Smooth muscle cell (in vitro differentiated cells): ENCODE results near the gene ZNRF3. TPM values are rescaled to one million over a fixed set of nuclear protein-coding genes. Genes with fewer than 3 reads are reported as not detected.

Source experiments
- DNase-seq: peaks from one replicate; lab custom pipeline; 2025; ENCODE audit not compliant: unreplicated experiment; lab: John Stamatoyannopoulos, UW
- H2AFZ ChIP-seq: fragments of 200-600 bp; sonication (generic); 2 replicates; pipeline ENCODE4 v1.6.0; 2016; ENCODE audit warnings: antibody characterized with exemption, low read depth, mild to moderate bottlenecking
- H3F3A ChIP-seq: fragments of 200-600 bp; sonication (generic); 2 replicates; pipeline ENCODE4 v1.6.0; 2017; ENCODE audit warnings: antibody characterized with exemption, low read depth
- H3K27ac ChIP-seq: fragments of 200-600 bp; sonication (generic); 2 replicates; pipeline ENCODE4 v1.5.1; 2016; ENCODE audit warnings: low read depth, mild to moderate bottlenecking
- H3K27me3 ChIP-seq: fragments of 200-600 bp; sonication (generic); 2 replicates; pipeline ENCODE4 v1.6.1; 2016; ENCODE audit warnings: low read depth, mild to moderate bottlenecking
- H3K36me3 ChIP-seq: fragments of 200-600 bp; sonication (generic); 2 replicates; pipeline ENCODE4 v1.5.1; 2016; ENCODE audit warnings: low read depth
- H3K4me1 ChIP-seq: fragments of 200-600 bp; sonication (generic); 2 replicates; pipeline ENCODE4 v1.5.1; 2016; ENCODE audit warnings: low read depth
- H3K4me2 ChIP-seq: fragments of 200-600 bp; sonication (generic); 2 replicates; pipeline ENCODE4 v1.6.0; 2016; ENCODE audit warnings: mild to moderate bottlenecking
- H3K4me3 ChIP-seq: fragments of 200-600 bp; sonication (generic); 2 replicates; pipeline ENCODE4 v1.5.1; 2016; ENCODE audit warnings: mild to moderate bottlenecking
- H3K79me2 ChIP-seq: fragments of 200-600 bp; sonication (generic); 2 replicates; pipeline ENCODE4 v1.6.0; 2016; ENCODE audit warnings: low read depth, mild to moderate bottlenecking
- H3K9ac ChIP-seq: fragments of 200-600 bp; sonication (generic); 2 replicates; pipeline ENCODE4 v1.6.0; 2016; ENCODE audit warnings: low read depth
- H3K9me3 ChIP-seq: fragments of 200-600 bp; sonication (generic); replicated peaks from 2 replicates; pipeline ENCODE4 v1.5.1; 2016; ENCODE audit warnings: low read depth
- H4K20me1 ChIP-seq: fragments of 200-600 bp; sonication (generic); 2 replicates; pipeline ENCODE4 v1.6.0; 2016; ENCODE audit warnings: low read depth
- CTCF ChIP-seq: fragments of 200-600 bp; sonication (generic); IDR thresholded peaks from 2 replicates; pipeline ENCODE4 v1.5.1; 2017; ENCODE audit warnings: borderline replicate concordance, mild to moderate bottlenecking, antibody characterized with exemption; ENCODE audit not compliant: insufficient read depth, poor library complexity, severe bottlenecking
- WGBS: methylation state at CpG from one replicate; pipeline ENCODE4 v1.1.7; 2016; ENCODE audit warnings: low lambda C conversion rate; 5-methylcytosine and 5-hydroxymethylcytosine counted together
- polyA plus RNA-seq: library from polyadenylated mRNA; unstranded; fragments of >200 nt; fragmentation: Nextera tagmentation; extraction: Ambion mirVana; gene quantifications from 2 replicates; pipeline ENCODE4 v1.2.1, GENCODE V29; 2016
- total RNA-seq: library from RNA; depleted of rRNA; stranded (reverse); fragments of >200 nt; gene quantifications from 2 replicates; pipeline ENCODE4 v1.2.3, GENCODE V29; 2014

The ZNRF3 gene
- total and polyA plus RNA-seq, 2 experiments from 2014 or later, result 4.7 to 5.5 TPM

GRCh38 chr22:29030016-29030617 lies 146.7 kb downstream of the ZNRF3 start:
- H3K27me3 ChIP-seq, result no peaks in the 10 kb centered on the region
- TF ChIP-seq CTCF, result no peak
- H4K20me1 ChIP-seq, result no peaks in the 10 kb centered on the region
- no peaks in the 10 kb centered on the region for H3K36me3 ChIP-seq
- peak overlapping the region; percentile 86 for H3K4me2 ChIP-seq
- H3K27ac ChIP-seq, result peak overlapping the region; percentile 96
- WGBS, result 5% methylated on average over 20 of the region's 20 CpGs
- H3K9me3 ChIP-seq, result no peaks in the 10 kb centered on the region
- H2AFZ ChIP-seq, result no peak overlapping the region
- DNase-seq, result no peak
- H3K9ac ChIP-seq, result peak overlapping the region; percentile 92
- peaks cover 20% of the 10 kb centered on the region for H3F3A ChIP-seq
- no peaks in the 10 kb centered on the region for H3K79me2 ChIP-seq
- peak overlapping the region; percentile 50 for H3K4me3 ChIP-seq
- H3K4me1 ChIP-seq, result peaks cover 25% of the 10 kb centered on the region

- peak overlapping the region; percentile 50 for H3K4me3 ChIP-seq
- peaks cover 20% of the 10 kb centered on the region for H3F3A ChIP-seq
- H4K20me1 ChIP-seq, result no peaks in the 10 kb centered on the region
- peak overlapping the region; percentile 92 for H3K9ac ChIP-seq
- H3K4me1 ChIP-seq, result peaks cover 25% of the 10 kb centered on the region
- TF ChIP-seq CTCF, result no peak
- no peaks in the 10 kb centered on the region for H3K27me3 ChIP-seq
- WGBS, result 4% methylated on average over 20 of the region's 32 CpGs
- peak overlapping the region; percentile 96 for H3K27ac ChIP-seq
- peak; percentile 27 for DNase-seq
- H3K36me3 ChIP-seq, result no peaks in the 10 kb centered on the region
- no peaks in the 10 kb centered on the region for H3K79me2 ChIP-seq
- no peaks in the 10 kb centered on the region for H3K9me3 ChIP-seq
- H3K4me2 ChIP-seq, result peak overlapping the region; percentile 86
- no peak overlapping the region for H2AFZ ChIP-seq
Measured at GRCh38 chr22:29030618-29031226, 147.3 kb downstream of the ZNRF3 start.

GRCh38 chr22:29031227-29032011 lies 148.0 kb downstream of the ZNRF3 start:
- peak; percentile 37 for DNase-seq
- 2% methylated on average over 18 of the region's 18 CpGs for WGBS

More at GRCh38 chr22:29031227-29032011, 148.0 kb downstream of the ZNRF3 start:
- peak overlapping the region; percentile 50 for H3K4me3 ChIP-seq
- H3K9me3 ChIP-seq, result no peaks in the 10 kb centered on the region
- H3K36me3 ChIP-seq, result no peaks in the 10 kb centered on the region
- H3K4me2 ChIP-seq, result peak overlapping the region; percentile 86
- H4K20me1 ChIP-seq, result no peaks in the 10 kb centered on the region
- peak; percentile 9 for TF ChIP-seq CTCF
- no peak overlapping the region for H2AFZ ChIP-seq
- peaks cover 20% of the 10 kb centered on the region for H3F3A ChIP-seq
- H3K27me3 ChIP-seq, result no peaks in the 10 kb centered on the region
- peak overlapping the region; percentile 92 for H3K9ac ChIP-seq
- H3K27ac ChIP-seq, result peak overlapping the region; percentile 96
- H3K4me1 ChIP-seq, result peaks cover 25% of the 10 kb centered on the region
- no peaks in the 10 kb centered on the region for H3K79me2 ChIP-seq
